ENCODE data around the gene AQP12B. TPM values are rescaled to one million over a fixed set of nuclear protein-coding genes. Genes with fewer than 3 reads are reported as not detected.

AQP12B gene
- total and polyA plus RNA-seq, 9 donors, result 0.18 to 0.36 TPM; not detected in 7

DNA sequence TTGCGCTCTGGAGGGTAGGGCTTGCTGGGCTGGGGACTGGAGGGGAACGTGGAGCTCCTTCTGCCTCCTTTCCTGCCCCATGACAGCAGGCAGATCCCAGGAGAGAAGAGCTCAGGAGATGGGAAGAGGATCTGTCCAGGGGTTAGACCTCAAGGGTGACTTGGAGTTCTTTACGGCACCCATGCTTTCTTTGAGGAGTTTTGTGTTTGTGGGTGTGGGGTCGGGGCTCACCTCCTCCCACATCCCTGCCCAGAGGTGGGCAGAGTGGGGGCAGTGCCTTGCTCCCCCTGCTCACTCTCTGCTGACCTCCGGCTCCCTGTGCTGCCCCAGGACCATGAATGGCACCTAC is 53.1 kb downstream of the AQP12B start:
- Histone ChIP-seq H3K9me3 (no peaks in the 10 kb centered on the region), H3K4me1 (ENCODE audit: insufficient read depth) (no peaks in the 10 kb centered on the region), H3K27me3 (no peaks in the 10 kb centered on the region), H3K27ac (no peak overlapping the region), H3K4me3 (no peak overlapping the region), H3K36me3 (no peaks in the 10 kb centered on the region)
- WGBS, 3 donors, result 60 to 67% (median 67%) methylated on average over 5 of the region's 5 CpGs
- TF ChIP-seq, protein P1, sequence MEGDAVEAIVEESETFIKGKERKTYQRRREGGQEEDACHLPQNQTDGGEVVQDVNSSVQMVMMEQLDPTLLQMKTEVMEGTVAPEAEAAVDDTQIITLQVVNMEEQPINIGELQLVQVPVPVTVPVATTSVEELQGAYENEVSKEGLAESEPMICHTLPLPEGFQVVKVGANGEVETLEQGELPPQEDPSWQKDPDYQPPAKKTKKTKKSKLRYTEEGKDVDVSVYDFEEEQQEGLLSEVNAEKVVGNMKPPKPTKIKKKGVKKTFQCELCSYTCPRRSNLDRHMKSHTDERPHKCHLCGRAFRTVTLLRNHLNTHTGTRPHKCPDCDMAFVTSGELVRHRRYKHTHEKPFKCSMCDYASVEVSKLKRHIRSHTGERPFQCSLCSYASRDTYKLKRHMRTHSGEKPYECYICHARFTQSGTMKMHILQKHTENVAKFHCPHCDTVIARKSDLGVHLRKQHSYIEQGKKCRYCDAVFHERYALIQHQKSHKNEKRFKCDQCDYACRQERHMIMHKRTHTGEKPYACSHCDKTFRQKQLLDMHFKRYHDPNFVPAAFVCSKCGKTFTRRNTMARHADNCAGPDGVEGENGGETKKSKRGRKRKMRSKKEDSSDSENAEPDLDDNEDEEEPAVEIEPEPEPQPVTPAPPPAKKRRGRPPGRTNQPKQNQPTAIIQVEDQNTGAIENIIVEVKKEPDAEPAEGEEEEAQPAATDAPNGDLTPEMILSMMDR (IDR thresholded peaks at IDR 0.05), result no peak
- intact Hi-C loops (cut with DNase I), result no loop called here
- no peak for DNase-seq

DNA sequence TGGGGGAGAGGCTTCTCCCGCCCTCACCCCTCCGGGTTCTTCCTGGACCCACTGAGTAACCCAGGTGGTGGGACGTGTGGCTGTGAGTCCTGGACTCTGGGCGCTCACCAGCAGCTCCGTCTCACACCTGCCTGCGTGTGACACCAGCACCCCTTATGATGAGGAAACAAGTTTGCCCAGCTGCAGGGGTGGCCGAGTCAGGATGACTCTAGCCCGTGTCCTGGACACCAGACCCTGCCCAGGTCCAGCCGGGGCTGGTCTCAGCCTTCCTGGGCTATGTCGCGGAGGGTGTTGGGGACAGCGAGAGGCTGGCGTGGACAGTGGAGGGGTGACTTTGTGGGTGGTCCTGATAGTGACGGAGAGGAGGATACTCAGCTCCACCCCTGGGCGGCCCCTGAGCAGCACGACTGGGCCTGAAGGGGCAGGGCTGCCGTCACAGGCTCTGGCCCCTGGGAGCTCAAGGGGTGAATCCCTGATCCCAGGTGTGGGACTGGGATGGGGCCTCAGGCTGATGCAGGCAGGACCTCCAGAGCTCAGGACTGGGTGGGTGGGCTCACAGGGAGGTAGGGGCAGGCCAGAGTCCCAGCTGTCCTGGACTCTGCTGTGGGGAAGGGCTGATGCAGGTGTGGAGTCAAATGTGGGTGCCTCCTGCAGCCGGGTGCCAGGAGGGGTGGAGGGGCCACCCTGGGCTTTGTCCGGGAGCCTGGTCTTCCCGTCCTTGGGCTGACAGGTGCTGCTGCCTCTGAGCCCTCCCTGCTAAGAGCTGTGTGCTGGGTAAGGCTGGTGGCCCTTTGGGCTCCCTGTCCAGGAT is 53.7 kb downstream of the AQP12B start:
- Histone ChIP-seq H3K4me1 (ENCODE audit: insufficient read depth) (no peaks in the 10 kb centered on the region), H3K36me3 (no peaks in the 10 kb centered on the region), H3K27ac (no peak overlapping the region), H3K27me3 (no peaks in the 10 kb centered on the region), H3K9me3 (no peaks in the 10 kb centered on the region), H3K4me3 (no peak overlapping the region)
- WGBS, 3 donors, result 37 to 65% (median 60%) methylated on average over 19 to 20 of the region's 20 CpGs
- peak in 3 of 5 donors; percentile 5 to 16 (median 8) for DNase-seq
- TF ChIP-seq EP300 (IDR thresholded peaks at IDR 0.05), result no peak
- TF ChIP-seq, protein P1 (IDR thresholded peaks at IDR 0.05), result no peak
- TF ChIP-seq POLR2A (IDR thresholded peaks at IDR 0.05), result no peak
- intact Hi-C loops (cut with DNase I), result no loop called here

- intact Hi-C loops (cut with DNase I), result no loop called here
- Histone ChIP-seq H3K4me1 (ENCODE audit: insufficient read depth) (no peaks in the 10 kb centered on the region), H3K4me3 (no peak overlapping the region), H3K27me3 (no peaks in the 10 kb centered on the region), H3K36me3 (no peaks in the 10 kb centered on the region), H3K27ac (no peak overlapping the region), H3K9me3 (no peaks in the 10 kb centered on the region)
- TF ChIP-seq POLR2A (IDR thresholded peaks at IDR 0.05) (no peak), EP300 (IDR thresholded peaks at IDR 0.05) (no peak)
- TF ChIP-seq, protein P1 (IDR thresholded peaks at IDR 0.05), result no peak
- 70 to 84% (median 84%) methylated on average over 6 to 7 of the region's 7 CpGs for WGBS, 3 donors
- peak in 3 of 5 donors; percentile 1 to 22 (median 8) for DNase-seq
Measured at GRCh38 chr2:240628507-240628807, 54.2 kb downstream of the AQP12B start.

GRCh38 chr2:240627736-240628506 is 54.8 kb downstream of the AQP12B start:
- DNase-seq, result peak in 3 of 5 donors; percentile 7 to 17 (median 11)
- no peak overlapping the region for H3K27ac ChIP-seq
- intact Hi-C loops (cut with DNase I), result no loop called here
- H3K4me1 ChIP-seq (ENCODE audit: insufficient read depth), result no peaks in the 10 kb centered on the region
- no peaks in the 10 kb centered on the region for H3K36me3 ChIP-seq
- 84 to 91% (median 87%) methylated on average over 16 to 17 of the region's 17 CpGs for WGBS, 3 donors
- TF ChIP-seq, protein P1 (IDR thresholded peaks at IDR 0.05), result no peak
- no peak for TF ChIP-seq EP300 (IDR thresholded peaks at IDR 0.05)
- no peak for TF ChIP-seq POLR2A (IDR thresholded peaks at IDR 0.05)
- H3K9me3 ChIP-seq, result no peaks in the 10 kb centered on the region
- H3K27me3 ChIP-seq, result no peaks in the 10 kb centered on the region
- no peak overlapping the region for H3K4me3 ChIP-seq

Data from ovary (tissue), 9 donors.